GM21825 (cell line): Measurements from ENCODE around the gene PTPN21.

ENCODE experiments used
- ATAC-seq: cut with Tn5 transposase; IDR thresholded peaks from one replicate; pipeline ENCODE4 v1.9.1; 2021; ENCODE audit warnings: mild to moderate bottlenecking, moderate library complexity; ENCODE audit not compliant: unreplicated experiment

The PTPN21 gene

GRCh38 chr14:88473791-88474190, 81.0 kb downstream of the PTPN21 start:
- ATAC-seq: no peak

GRCh38 chr14:88470542-88471440, 84.0 kb downstream of the PTPN21 start:
- no peak for ATAC-seq

GRCh38 chr14:88468406-88468805, 86.4 kb downstream of the PTPN21 start:
- ATAC-seq: no peak

GRCh38 chr14:88463318-88463717, 91.5 kb downstream of the PTPN21 start:
- ATAC-seq: no peak

GRCh38 chr14:88454886-88455285, 99.9 kb downstream of the PTPN21 start:
- ATAC-seq: no peak

GRCh38 chr14:88452231-88452630, 102.6 kb downstream of the PTPN21 start:
- ATAC-seq: no peak

GRCh38 chr14:88439088-88439487, 115.7 kb downstream of the PTPN21 start:
- ATAC-seq: no peak

GRCh38 chr14:88437658-88438057, 117.1 kb downstream of the PTPN21 start:
- ATAC-seq: no peak

- no peak for ATAC-seq
Observed at GRCh38 chr14:88430976-88431375, 123.8 kb downstream of the PTPN21 start.

GRCh38 chr14:88426271-88426670, 128.5 kb downstream of the PTPN21 start:
- no peak for ATAC-seq

- no peak for ATAC-seq
Observed at GRCh38 chr14:88424573-88424972, 130.2 kb downstream of the PTPN21 start.

- no peak for ATAC-seq
Observed at GRCh38 chr14:88422919-88423650, 131.7 kb downstream of the PTPN21 start.

- ATAC-seq: no peak
Observed at GRCh38 chr14:88422047-88422446, 132.8 kb downstream of the PTPN21 start.

- ATAC-seq: no peak
Observed at GRCh38 chr14:88421286-88421685, 133.5 kb downstream of the PTPN21 start.

GRCh38 chr14:88420187-88420586, 134.6 kb downstream of the PTPN21 start:
- no peak for ATAC-seq

GRCh38 chr14:88417594-88417993, 137.2 kb downstream of the PTPN21 start:
- ATAC-seq: no peak
